Activated B cell treated with CpG ODN at 0.5 μM for 24 hours (primary cell): Measurements from ENCODE around the gene CDC26. TPM values are rescaled to one million over a fixed set of nuclear protein-coding genes. Genes with fewer than 3 reads are reported as not detected.

Experiments
- ATAC-seq: fragments of 200-7000 bp; cut with Tn5 transposase; one replicate; pipeline ENCODE4 v1.10.0; 2021; ENCODE audit warnings: low read depth, mild to moderate bottlenecking, moderate library complexity
- CTCF ChIA-PET: fragments of 350-600 bp; sonication (Branson Sonifier 250); formaldehyde crosslinking; loops from one replicate; lab custom pipeline; 2021; ENCODE audit warnings: antibody characterized with exemption; lab: Charles Lee
- POLR2A ChIA-PET: fragments of 350-600 bp; sonication (Branson Sonifier 250); formaldehyde crosslinking; loops from one replicate; lab custom pipeline; 2021; ENCODE audit warnings: antibody characterized with exemption; lab: Charles Lee
- DNase-seq: peaks from one replicate; pipeline ENCODE4 v3.0.0; 2022
- H3K27ac Mint-ChIP-seq: one replicate; pipeline ENCODE4 v1.8.0; 2020; ENCODE audit warnings: mixed read lengths
- H3K27me3 Mint-ChIP-seq: one replicate; pipeline ENCODE4 v1.8.0; 2021; ENCODE audit warnings: mixed read lengths
- H3K36me3 Mint-ChIP-seq: one replicate; pipeline ENCODE4 v1.8.0; 2021; ENCODE audit warnings: low read depth, mixed read lengths
- H3K4me1 Mint-ChIP-seq: one replicate; pipeline ENCODE4 v1.8.0; 2021; ENCODE audit warnings: mixed read lengths
- H3K4me3 Mint-ChIP-seq: one replicate; pipeline ENCODE4 v1.8.0; 2020; ENCODE audit warnings: mild to moderate bottlenecking, mixed read lengths
- H3K9me3 Mint-ChIP-seq: one replicate; pipeline ENCODE4 v1.8.0; 2020; ENCODE audit warnings: mixed read lengths
- intact Hi-C: fragments of 100-400 bp; cut with micrococcal nuclease; formaldehyde crosslinking; loops from one replicate; pipeline ENCODE4 v1.15.1; 2024
- total RNA-seq: library from RNA; stranded (reverse); gene quantifications from 2 replicates; pipeline ENCODE4 v1.2.3, GENCODE V29; 2022
- TF ChIP-seq, protein P1 (sequence below): fragments of 200-600 bp; IDR thresholded peaks from one replicate; pipeline ENCODE4 v1.8.0; 2022; ENCODE audit warnings: antibody characterized with exemption, mild to moderate bottlenecking

CDC26 gene
- total RNA-seq, 1 donor from 2014 or later, result 30.4 TPM

- no peak overlapping the region for H3K27ac Mint-ChIP-seq
- H3K4me3 Mint-ChIP-seq, result no peak overlapping the region
- H3K4me1 Mint-ChIP-seq, result no peaks in the 10 kb centered on the region
- no peak for ATAC-seq
- CTCF ChIA-PET, result interaction anchor here (1.3 to 1.9 kb wide), 5 partner anchors 34 to 348 kb away, joined by 3 to 7 read pairs (median 3); partner anchors contain the start of genes CDC26 and PRPF4
- no peak for DNase-seq
- H3K36me3 Mint-ChIP-seq, result no peaks in the 10 kb centered on the region
- peaks cover 2% of the 10 kb centered on the region for H3K27me3 Mint-ChIP-seq
- intact Hi-C loops, result loop anchor here (1.0 to 2.0 kb wide), 3 partner anchors 98 to 349 kb away; no protein-coding TSS in a partner anchor
- no peaks in the 10 kb centered on the region for H3K9me3 Mint-ChIP-seq
- POLR2A ChIA-PET, result no interaction called here
- TF ChIP-seq, protein P1, sequence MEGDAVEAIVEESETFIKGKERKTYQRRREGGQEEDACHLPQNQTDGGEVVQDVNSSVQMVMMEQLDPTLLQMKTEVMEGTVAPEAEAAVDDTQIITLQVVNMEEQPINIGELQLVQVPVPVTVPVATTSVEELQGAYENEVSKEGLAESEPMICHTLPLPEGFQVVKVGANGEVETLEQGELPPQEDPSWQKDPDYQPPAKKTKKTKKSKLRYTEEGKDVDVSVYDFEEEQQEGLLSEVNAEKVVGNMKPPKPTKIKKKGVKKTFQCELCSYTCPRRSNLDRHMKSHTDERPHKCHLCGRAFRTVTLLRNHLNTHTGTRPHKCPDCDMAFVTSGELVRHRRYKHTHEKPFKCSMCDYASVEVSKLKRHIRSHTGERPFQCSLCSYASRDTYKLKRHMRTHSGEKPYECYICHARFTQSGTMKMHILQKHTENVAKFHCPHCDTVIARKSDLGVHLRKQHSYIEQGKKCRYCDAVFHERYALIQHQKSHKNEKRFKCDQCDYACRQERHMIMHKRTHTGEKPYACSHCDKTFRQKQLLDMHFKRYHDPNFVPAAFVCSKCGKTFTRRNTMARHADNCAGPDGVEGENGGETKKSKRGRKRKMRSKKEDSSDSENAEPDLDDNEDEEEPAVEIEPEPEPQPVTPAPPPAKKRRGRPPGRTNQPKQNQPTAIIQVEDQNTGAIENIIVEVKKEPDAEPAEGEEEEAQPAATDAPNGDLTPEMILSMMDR, result no peak
Measured at GRCh38 chr9:113309204-113309813, 33.9 kb upstream of the CDC26 start.

- Mint-ChIP-seq H3K27me3 (peaks cover 12% of the 10 kb centered on the region), H3K4me1 (no peaks in the 10 kb centered on the region), H3K4me3 (no peak overlapping the region), H3K9me3 (no peaks in the 10 kb centered on the region), H3K36me3 (no peaks in the 10 kb centered on the region), H3K27ac (no peak overlapping the region)
- DNase-seq (no peak), ATAC-seq (no peak)
- CTCF ChIA-PET, result no interaction called here
- intact Hi-C loops, result no loop called here
- TF ChIP-seq, protein P1, result no peak
- POLR2A ChIA-PET, result no interaction called here
Measured at GRCh38 chr9:113307396-113307975, 32.1 kb upstream of the CDC26 start.

DNA sequence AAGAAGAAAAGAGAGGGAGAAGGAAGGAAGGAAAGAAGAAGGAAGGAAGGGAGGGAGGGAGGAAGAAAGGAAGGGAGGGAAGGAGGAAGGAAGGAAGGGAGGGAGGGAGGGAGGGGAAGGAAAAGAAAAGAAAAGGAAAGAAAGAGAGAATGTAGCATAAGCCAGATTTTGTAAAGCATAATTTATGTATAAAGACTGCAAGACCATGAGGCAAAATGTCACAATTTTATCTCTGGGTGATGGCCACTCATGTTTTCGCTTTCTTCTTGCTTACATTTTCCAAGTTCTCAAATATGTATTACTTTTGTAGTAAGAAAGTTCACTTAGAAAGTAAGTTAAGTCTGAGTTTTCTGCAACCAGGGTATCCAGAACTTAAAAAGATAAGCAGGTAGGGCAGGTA is 31.2 kb upstream of the CDC26 start:
- ChIA-PET CTCF (no interaction called here), POLR2A (no interaction called here)
- Mint-ChIP-seq H3K27me3 (peaks cover 16% of the 10 kb centered on the region), H3K27ac (no peak overlapping the region), H3K4me1 (no peaks in the 10 kb centered on the region), H3K9me3 (no peaks in the 10 kb centered on the region), H3K4me3 (no peak overlapping the region), H3K36me3 (no peaks in the 10 kb centered on the region)
- ATAC-seq (no peak), DNase-seq (no peak)
- TF ChIP-seq, protein P1, result no peak
- intact Hi-C loops, result no loop called here

- ChIA-PET POLR2A (no interaction called here), CTCF (no interaction called here)
- no peak for DNase-seq
- no peak within 1 kb of the TSS for H3K4me3 Mint-ChIP-seq
- H3K27ac Mint-ChIP-seq, result no peak within 1 kb of the TSS
- H3K36me3 Mint-ChIP-seq, result no peaks in the 10 kb centered on the region
- no peak for ATAC-seq
- no peaks in the 10 kb centered on the region for H3K9me3 Mint-ChIP-seq
- TF ChIP-seq, protein P1, result no peak
- H3K27me3 Mint-ChIP-seq, result peaks cover 23% of the 10 kb centered on the region
- intact Hi-C loops, result no loop called here
- H3K4me1 Mint-ChIP-seq, result no peaks in the 10 kb centered on the region
Measured at GRCh38 chr9:113302792-113303418, 27.5 kb upstream of the CDC26 start, which contains the start of gene RNF183. TSS of gene RNF183 (minus strand) at chr9:113303376. CDS start at chr9:113298184, 5,192 bp downstream.

DNA sequence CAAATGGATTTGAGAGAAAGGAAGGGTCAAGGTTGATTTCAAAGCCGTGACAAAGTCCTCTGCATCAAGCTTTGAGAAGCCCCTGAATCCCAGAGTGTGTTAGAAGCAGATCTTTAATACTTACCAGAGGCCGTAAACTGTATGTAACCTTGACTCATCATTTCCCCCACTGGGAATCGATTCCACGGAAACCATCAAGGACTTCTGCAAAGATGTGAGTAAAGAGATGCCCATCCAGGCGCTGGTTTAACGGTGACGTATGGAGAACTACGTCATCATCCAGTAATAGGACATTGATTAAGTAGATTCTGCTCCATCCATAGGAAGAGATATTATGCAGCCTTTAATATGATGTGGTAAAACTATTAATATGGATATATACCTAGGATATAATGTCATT is 26.2 kb upstream of the CDC26 start:
- intact Hi-C loops, result no loop called here
- Mint-ChIP-seq H3K27me3 (peaks cover 23% of the 10 kb centered on the region), H3K4me3 (no peak overlapping the region), H3K36me3 (no peaks in the 10 kb centered on the region), H3K4me1 (no peaks in the 10 kb centered on the region), H3K27ac (no peak overlapping the region), H3K9me3 (no peaks in the 10 kb centered on the region)
- ChIA-PET POLR2A (no interaction called here), CTCF (no interaction called here)
- TF ChIP-seq, protein P1, result no peak
- no peak for DNase-seq
- ATAC-seq, result no peak
